Stimulated activated memory B cell treated with anti-CD40 and anti-IgM and Interleukin-4, amounts not matched to agents 10 μg/mL and 1 μg/mL and 100 μg/mL, for 72 hours (primary cell): ENCODE data around the gene OSBP2.

Source experiments
- ATAC-seq: fragments of 150-1000 bp; cut with Tn5 transposase; 2 replicates; pipeline ENCODE4 v1.10.0; 2021
- H3K27ac Mint-ChIP-seq: one replicate; pipeline ENCODE4 v1.8.0; 2022; ENCODE audit warnings: mild to moderate bottlenecking, mixed read lengths
- H3K27me3 Mint-ChIP-seq: one replicate; pipeline ENCODE4 v1.8.0; 2022; ENCODE audit warnings: mixed read lengths
- H3K36me3 Mint-ChIP-seq: one replicate; pipeline ENCODE4 v1.8.0; 2022; ENCODE audit warnings: mixed read lengths
- H3K4me1 Mint-ChIP-seq: one replicate; pipeline ENCODE4 v1.8.0; 2022; ENCODE audit warnings: mixed read lengths
- H3K4me3 Mint-ChIP-seq: one replicate; pipeline ENCODE4 v1.8.0; 2022; ENCODE audit warnings: mild to moderate bottlenecking, moderate library complexity, mixed read lengths
- H3K9me3 Mint-ChIP-seq: one replicate; pipeline ENCODE4 v1.8.0; 2022; ENCODE audit warnings: mixed read lengths

The OSBP2 gene

DNA sequence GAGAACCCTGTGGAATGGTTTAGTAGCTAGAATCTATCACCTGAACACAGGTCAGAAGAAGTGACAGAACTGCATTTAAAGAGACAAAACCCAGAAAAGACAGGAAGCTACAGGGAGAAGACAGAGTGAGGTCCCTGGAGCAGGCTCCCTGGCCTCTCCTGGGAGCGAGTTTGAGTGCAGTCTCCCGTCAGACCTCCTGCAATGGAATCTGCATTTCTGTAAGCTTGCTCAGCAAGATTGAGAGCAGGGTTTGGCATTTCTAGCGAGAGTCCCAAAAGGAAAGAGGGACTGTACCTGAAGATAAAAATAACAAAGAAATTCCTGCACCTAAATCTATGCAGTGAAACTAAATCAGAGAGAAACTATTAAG lies 199.7 kb downstream of the OSBP2 start:
- no peak for ATAC-seq
- no peaks in the 10 kb centered on the region for H3K9me3 Mint-ChIP-seq
- no peak overlapping the region for H3K4me3 Mint-ChIP-seq
- H3K36me3 Mint-ChIP-seq: peaks cover 24% of the 10 kb centered on the region
- no peaks in the 10 kb centered on the region for H3K27me3 Mint-ChIP-seq
- no peaks in the 10 kb centered on the region for H3K4me1 Mint-ChIP-seq
- H3K27ac Mint-ChIP-seq: no peak overlapping the region

DNA sequence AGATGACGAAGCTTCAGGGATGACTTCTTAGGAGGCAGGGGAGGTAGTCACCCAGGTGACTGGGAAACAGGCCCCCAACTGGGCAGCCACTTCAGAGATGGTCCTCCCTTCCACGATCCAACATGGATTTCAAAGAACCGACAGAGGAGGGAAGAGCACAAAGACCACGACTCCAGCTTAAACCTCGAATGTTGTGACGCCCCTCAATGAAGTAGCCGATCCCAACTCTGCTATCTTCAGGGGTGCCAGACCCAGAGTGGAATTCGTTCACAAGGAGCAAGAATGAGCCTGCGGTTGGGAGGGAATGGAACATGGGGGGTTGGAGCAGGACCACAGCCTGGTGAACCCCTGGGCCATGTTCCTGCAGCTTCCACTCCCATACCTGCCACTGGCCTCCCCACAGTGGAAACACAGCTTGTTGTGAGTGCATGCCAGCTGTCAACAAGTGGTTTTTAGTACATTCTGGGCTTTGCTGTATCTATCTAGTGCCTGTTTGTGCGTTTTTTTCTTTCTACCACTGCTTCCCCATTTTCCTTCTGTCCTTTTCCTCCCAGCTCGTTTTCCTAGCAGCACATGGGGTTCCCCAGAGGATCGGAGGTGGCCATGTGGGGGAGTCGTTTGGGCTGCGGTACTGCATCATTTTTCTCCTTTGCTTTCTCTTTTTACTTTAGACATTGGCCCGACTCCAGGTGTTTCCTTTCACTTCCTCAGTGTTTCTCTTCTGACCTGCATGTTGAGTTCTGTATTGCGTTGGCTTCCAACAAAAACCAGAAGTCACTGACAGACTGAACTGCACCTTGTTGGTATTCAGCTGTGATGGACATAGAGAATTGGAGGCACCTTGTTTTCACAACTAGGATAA lies 208.1 kb downstream of the OSBP2 start:
- Mint-ChIP-seq H3K27ac (peak overlapping the region; percentile 57), H3K9me3 (no peaks in the 10 kb centered on the region), H3K36me3 (peaks cover 20% of the 10 kb centered on the region), H3K4me3 (peak overlapping the region; percentile 63), H3K27me3 (no peaks in the 10 kb centered on the region), H3K4me1 (peaks cover 14% of the 10 kb centered on the region)
- peak; percentile 80 for ATAC-seq

DNA sequence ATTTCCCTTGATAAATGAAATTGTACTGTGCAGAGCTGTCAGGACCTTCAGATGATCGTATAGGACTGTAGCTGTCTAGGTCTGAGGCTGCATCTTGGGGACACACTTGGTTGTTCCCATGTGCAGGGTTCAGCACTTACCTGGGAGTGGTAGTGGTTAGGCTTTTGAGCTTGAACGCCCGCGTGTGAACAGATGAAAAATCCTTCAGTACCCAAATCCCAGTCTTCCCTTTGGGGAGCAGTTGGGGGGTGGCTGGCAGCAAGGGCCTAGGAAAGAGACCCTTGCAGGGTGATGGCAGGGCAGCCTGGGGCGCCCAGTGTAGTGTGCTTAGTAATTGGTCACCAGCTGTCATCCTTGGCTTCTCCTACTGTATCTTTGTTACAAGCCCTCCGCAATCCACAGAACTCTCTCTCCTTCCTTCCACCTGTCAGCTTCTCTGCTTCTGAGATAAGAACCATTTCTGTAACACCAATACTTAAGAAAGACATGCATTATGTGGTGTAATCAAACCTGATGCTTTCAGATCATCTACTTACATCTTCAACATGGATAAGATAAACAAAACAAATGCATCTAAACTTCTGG lies 209.3 kb downstream of the OSBP2 start:
- Mint-ChIP-seq H3K36me3 (peaks cover 28% of the 10 kb centered on the region), H3K27me3 (no peaks in the 10 kb centered on the region)

DNA sequence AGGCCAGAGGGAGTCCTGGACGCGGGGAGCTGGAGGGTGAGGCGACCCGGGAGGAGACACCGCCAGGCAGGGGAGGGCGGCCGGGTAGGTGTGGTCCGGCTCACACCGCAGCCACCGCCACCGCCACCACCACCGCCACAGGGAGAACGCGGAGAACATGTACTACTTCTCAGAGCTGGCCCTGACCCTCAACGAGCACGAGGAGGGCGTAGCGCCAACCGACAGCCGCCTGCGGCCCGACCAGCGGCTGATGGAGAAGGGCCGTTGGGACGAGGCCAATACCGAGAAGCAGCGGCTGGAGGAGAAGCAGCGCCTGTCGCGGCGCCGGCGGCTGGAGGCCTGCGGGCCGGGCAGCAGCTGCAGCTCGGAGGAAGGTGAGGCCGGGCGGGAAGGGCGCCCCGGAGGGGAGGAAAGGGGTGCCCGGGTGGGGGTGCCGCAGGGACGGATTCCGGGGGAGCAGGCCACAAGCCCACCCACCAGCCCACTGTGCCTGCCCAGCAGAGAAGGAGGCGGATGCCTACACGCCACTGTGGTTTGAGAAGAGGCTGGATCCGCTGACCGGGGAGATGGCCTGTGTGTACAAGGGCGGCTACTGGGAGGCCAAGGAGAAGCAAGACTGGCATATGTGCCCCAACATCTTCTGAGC lies 211.1 kb downstream of the OSBP2 start:
- H3K36me3 Mint-ChIP-seq: peaks cover 43% of the 10 kb centered on the region
- no peaks in the 10 kb centered on the region for H3K9me3 Mint-ChIP-seq
- no peaks in the 10 kb centered on the region for H3K27me3 Mint-ChIP-seq
- ATAC-seq: no peak
- H3K4me1 Mint-ChIP-seq: peaks cover 14% of the 10 kb centered on the region
- H3K27ac Mint-ChIP-seq: no peak overlapping the region
- no peak overlapping the region for H3K4me3 Mint-ChIP-seq

More for the DNA sequence above, 209.3 kb downstream of the OSBP2 start:
- Mint-ChIP-seq H3K9me3 (no peaks in the 10 kb centered on the region), H3K27ac (no peak overlapping the region), H3K4me1 (peaks cover 14% of the 10 kb centered on the region), H3K4me3 (no peak overlapping the region)
- ATAC-seq: no peak

DNA sequence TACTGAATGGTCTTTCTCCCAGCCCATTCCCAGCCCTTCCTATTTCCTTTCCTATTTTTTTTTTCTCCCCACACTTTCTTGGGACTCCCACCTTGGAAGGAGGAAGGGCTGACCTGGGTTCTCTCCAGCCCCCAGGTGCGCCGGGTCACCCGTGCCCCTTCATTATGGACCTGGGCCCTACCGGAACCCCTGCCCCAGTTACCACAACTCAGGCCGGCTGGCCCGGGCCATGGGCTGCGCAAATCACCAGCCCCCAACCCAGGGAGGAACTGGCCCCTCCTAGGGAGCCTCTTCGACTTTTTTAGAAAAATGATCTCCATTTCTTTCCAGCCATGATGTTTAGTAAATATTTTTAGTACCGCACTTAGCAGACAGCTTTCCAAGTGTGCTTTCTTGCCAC lies 211.7 kb downstream of the OSBP2 start:
- no peak overlapping the region for H3K27ac Mint-ChIP-seq
- no peak overlapping the region for H3K4me3 Mint-ChIP-seq
- ATAC-seq: no peak
- peaks cover 14% of the 10 kb centered on the region for H3K4me1 Mint-ChIP-seq
- no peaks in the 10 kb centered on the region for H3K9me3 Mint-ChIP-seq
- no peaks in the 10 kb centered on the region for H3K27me3 Mint-ChIP-seq
- H3K36me3 Mint-ChIP-seq: peaks cover 45% of the 10 kb centered on the region

DNA sequence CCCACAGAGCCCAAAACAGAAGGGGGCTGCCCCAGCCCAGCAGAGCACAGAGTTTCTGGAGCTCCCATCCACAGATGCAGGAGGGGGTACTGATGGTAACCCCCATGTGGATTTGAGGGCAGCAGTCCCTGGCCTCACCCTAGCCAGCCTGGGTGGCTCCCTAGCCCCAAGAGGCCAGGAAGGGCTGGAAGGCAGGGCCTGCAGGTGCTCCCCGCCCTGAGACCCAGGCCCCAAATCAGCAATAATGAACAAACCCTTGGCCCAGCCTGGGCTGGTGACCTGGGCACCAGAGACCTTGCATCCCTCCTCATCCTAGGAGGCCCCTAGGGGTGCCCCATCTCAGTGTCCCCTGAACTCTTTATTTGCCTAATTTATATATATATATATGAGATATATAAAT lies 212.3 kb downstream of the OSBP2 start:
- no peak for ATAC-seq
- H3K4me3 Mint-ChIP-seq: no peak overlapping the region
- no peaks in the 10 kb centered on the region for H3K9me3 Mint-ChIP-seq
- no peak overlapping the region for H3K27ac Mint-ChIP-seq
- no peaks in the 10 kb centered on the region for H3K27me3 Mint-ChIP-seq
- H3K36me3 Mint-ChIP-seq: peaks cover 45% of the 10 kb centered on the region
- peaks cover 14% of the 10 kb centered on the region for H3K4me1 Mint-ChIP-seq

DNA sequence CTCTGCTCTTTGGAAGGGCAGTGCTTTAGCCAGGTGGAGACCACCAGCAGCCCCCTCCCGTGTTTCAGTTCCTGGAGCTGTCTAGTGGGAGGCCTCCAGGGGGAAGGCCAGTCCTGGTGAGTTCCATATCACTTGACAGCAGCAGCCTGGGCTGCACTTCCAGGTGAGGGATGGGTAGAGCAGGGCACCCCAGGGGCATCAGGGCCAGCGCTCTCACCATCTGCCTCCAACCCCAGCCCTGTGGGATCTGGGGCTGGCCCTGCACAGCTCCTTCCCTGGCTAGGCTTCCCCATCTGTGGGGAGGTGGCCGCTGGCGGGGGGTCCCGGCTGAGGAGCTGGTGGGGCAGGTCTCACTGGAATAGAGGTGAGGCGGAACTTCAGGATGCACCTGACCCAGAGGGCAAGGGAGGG lies 213.4 kb downstream of the OSBP2 start:
- no peak overlapping the region for H3K27ac Mint-ChIP-seq
- H3K4me1 Mint-ChIP-seq: peaks cover 4% of the 10 kb centered on the region
- peaks cover 51% of the 10 kb centered on the region for H3K36me3 Mint-ChIP-seq
- no peaks in the 10 kb centered on the region for H3K27me3 Mint-ChIP-seq
- no peak for ATAC-seq
- no peaks in the 10 kb centered on the region for H3K9me3 Mint-ChIP-seq
- no peak overlapping the region for H3K4me3 Mint-ChIP-seq

DNA sequence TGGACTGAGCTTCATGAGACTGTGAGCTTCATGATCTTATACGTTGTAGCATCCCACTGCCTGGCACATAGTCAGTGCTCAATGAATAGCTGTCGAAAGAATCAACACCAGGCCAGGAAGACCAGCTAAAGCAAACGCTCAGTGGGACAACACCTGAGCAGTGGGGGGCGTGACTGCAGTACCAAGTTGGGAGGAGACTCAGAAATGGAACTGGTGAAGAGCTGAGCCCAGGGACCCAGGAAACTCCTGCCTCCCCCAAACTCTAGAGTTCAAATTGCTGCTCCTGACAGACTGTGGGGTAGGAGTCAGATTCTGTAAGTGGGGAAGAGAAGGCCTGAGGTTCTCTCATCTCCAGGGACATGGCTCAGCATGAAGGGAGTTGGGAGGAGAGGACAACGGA lies 214.6 kb downstream of the OSBP2 start:
- Mint-ChIP-seq H3K27ac (no peak overlapping the region), H3K4me1 (no peaks in the 10 kb centered on the region), H3K27me3 (no peaks in the 10 kb centered on the region), H3K9me3 (no peaks in the 10 kb centered on the region), H3K36me3 (peaks cover 52% of the 10 kb centered on the region), H3K4me3 (no peak overlapping the region)
- no peak for ATAC-seq

DNA sequence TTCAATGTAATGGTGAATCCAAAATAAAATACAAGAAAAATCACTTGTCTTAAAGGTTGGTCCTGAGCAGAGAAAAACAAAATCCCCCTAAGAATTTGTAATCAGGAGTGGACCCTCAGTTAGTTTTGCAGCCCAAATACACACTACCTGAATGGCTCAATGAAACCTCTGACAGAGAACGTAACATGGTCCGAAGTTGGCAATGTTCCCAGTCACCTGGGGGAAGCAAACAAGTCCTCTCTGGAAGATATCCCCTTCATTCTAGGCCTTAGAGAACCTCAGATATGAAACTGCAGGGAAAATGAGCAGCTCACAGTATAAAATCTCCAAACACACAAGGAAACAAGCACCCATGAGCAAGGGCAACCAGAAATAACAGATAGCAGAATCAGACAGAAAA lies 215.7 kb downstream of the OSBP2 start:
- no peaks in the 10 kb centered on the region for H3K4me1 Mint-ChIP-seq
- no peak overlapping the region for H3K27ac Mint-ChIP-seq
- no peak overlapping the region for H3K4me3 Mint-ChIP-seq
- peaks cover 48% of the 10 kb centered on the region for H3K36me3 Mint-ChIP-seq
- ATAC-seq: no peak
- H3K27me3 Mint-ChIP-seq: no peaks in the 10 kb centered on the region
- no peaks in the 10 kb centered on the region for H3K9me3 Mint-ChIP-seq

DNA sequence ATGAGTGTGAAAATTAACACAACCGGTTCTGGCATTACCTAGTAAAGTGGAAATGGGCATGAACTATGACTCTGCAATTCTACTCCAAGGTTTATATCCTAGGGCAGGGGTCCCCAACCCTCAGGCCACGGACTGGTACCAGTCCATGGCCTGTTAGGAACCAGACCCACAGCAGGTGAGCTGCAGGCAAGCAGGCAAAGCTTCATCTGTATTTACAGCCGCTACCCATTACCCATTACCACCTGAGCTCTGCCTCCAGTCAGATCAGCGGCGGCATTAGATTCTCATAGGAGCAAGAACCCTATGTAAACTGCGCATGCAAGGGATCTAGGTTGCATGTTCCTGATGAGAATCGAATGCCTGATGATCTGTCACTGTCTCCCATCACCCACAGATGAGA lies 224.1 kb downstream of the OSBP2 start:
- Mint-ChIP-seq H3K27me3 (no peaks in the 10 kb centered on the region), H3K4me3 (no peak overlapping the region), H3K9me3 (peaks cover 4% of the 10 kb centered on the region), H3K36me3 (peaks cover 6% of the 10 kb centered on the region), H3K4me1 (peaks cover 13% of the 10 kb centered on the region), H3K27ac (no peak overlapping the region)
- ATAC-seq: no peak

DNA sequence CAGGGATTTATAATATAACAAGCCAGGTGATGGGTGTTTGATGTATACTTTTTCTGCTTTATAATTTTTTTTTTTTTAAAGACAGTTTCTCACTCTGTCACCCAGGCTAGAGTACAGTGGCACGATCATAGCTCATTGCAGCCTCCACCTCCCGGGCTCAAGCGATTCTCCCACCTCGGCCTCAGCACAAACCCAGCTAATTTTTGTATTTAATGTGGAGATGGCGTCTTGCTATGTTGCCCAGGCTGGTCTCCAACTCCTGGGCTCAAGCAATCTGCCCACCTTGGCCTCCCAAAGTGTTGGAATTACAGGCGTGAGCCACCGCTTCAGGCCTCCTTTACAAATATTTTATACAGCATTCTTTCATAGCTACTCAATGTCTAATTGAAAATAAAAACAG lies 225.3 kb downstream of the OSBP2 start:
- no peak overlapping the region for H3K27ac Mint-ChIP-seq
- peaks cover 4% of the 10 kb centered on the region for H3K9me3 Mint-ChIP-seq
- no peak for ATAC-seq
- H3K27me3 Mint-ChIP-seq: no peaks in the 10 kb centered on the region
- H3K4me1 Mint-ChIP-seq: peaks cover 13% of the 10 kb centered on the region
- H3K36me3 Mint-ChIP-seq: peaks cover 11% of the 10 kb centered on the region
- H3K4me3 Mint-ChIP-seq: no peak overlapping the region

DNA sequence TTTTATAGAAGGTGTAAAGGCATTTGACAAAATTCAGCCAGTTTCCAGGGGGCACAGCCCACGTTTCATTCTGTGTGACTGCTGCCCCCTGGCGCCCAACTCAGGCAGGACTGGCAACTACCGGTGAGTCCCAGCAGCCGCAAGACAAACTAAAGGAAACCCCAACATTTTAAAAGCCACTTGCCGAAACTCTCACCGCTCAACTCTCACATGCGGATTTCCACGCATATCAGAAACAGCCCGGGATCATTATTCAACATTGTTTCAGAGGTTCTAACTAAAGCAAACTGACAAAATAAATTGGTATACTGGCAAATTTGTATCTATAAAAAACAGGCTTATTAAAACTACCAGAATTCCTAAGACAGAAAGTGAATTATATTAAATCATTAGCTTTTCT lies 225.7 kb downstream of the OSBP2 start:
- H3K4me1 Mint-ChIP-seq: peaks cover 13% of the 10 kb centered on the region
- no peaks in the 10 kb centered on the region for H3K27me3 Mint-ChIP-seq
- peaks cover 4% of the 10 kb centered on the region for H3K9me3 Mint-ChIP-seq
- peak; percentile 76 for ATAC-seq
- no peak overlapping the region for H3K27ac Mint-ChIP-seq
- peak overlapping the region; percentile 67 for H3K4me3 Mint-ChIP-seq
- peaks cover 14% of the 10 kb centered on the region for H3K36me3 Mint-ChIP-seq

DNA sequence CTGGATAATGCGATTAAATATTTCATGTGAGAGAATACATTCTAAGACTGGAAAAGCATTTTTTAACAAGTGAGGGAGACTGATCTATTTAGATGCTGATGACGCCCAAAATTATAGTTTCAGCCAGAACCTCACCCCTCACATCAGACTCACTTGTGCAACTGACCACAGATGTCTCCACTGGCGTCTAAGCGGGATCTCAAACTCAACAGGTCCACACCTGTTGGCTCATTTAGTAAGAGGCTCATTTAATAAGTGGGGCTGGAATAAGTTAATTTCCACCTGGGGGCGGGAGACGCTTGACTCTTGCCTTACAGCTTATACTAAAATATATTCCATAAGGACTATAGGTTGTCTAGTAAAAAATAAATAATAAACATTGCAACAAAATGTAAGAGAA lies 226.4 kb downstream of the OSBP2 start:
- Mint-ChIP-seq H3K4me3 (peak overlapping the region; percentile 83), H3K9me3 (peaks cover 4% of the 10 kb centered on the region), H3K27me3 (no peaks in the 10 kb centered on the region), H3K4me1 (peaks cover 13% of the 10 kb centered on the region), H3K36me3 (peaks cover 17% of the 10 kb centered on the region), H3K27ac (peak overlapping the region; percentile 89)
- ATAC-seq: no peak

DNA sequence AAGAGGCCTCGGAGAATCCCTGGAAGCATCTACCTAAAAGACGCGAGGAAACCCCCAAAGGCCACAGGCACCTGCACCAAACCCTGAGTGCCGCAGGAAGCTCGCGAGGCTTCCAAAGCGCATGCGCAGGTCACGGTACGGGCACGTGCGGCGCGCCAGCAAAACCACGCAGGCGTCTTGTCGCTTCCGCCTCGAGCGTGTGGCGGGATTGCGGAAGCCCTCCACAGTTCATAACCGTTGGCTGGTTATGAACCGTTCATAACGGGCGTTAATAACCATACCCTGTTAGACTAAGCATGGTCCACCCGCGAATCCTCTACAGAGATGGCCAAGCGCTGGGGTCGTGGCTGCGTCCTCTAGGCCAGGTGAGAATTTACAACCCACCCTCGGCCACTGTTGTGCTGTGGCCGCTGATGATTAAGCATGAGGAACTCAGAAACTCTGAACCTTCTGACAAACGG lies 227.5 kb downstream of the OSBP2 start:
- Mint-ChIP-seq H3K9me3 (no peaks in the 10 kb centered on the region), H3K36me3 (peaks cover 19% of the 10 kb centered on the region), H3K4me1 (peaks cover 13% of the 10 kb centered on the region), H3K27ac (peak overlapping the region; percentile 89), H3K4me3 (peak overlapping the region; percentile 83), H3K27me3 (no peaks in the 10 kb centered on the region)
- ATAC-seq: peak; percentile 83

DNA sequence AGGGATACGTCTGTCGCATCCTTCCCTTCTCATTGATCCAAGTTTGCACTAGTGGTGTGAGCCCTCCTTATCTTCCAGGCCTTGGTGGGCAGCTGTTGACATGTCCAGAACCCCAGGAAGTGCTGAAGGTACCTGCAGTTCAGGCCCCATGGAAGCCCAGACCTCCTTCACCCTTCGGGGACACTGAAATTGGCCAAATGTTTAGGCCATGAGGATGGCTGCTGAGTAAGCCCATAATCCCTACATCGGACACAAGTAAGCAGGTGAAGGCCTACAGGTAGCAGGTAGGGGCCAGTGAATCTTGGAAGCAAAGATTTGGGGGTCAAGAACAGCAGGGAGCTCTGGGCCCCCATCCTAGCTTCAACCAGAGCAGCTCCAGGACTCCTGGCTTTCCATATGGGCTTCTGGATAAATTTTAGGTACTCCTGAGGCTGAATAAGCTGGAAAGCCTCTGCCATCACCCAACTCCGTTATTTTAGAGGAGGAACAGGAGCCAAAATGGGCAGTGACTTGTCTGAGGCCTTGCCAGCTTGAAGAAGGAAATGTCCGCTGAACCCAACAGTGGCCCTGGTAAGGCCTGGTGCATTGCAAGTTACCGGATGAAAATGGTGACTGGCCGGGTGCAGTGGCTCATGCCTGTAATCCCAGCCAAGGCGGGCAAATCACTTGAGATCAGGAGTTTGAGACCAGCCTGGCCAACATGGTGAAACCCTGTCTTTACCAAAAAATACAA lies 228.7 kb downstream of the OSBP2 start:
- no peak for ATAC-seq
- H3K4me1 Mint-ChIP-seq: peaks cover 13% of the 10 kb centered on the region
- peak overlapping the region; percentile 89 for H3K27ac Mint-ChIP-seq
- peaks cover 30% of the 10 kb centered on the region for H3K36me3 Mint-ChIP-seq
- H3K27me3 Mint-ChIP-seq: no peaks in the 10 kb centered on the region
- H3K9me3 Mint-ChIP-seq: no peaks in the 10 kb centered on the region
- no peak overlapping the region for H3K4me3 Mint-ChIP-seq
